PFSK-1 (cell line): ENCODE measurements around the gene RAPSN.

ENCODE experiments used
- FOXP2 ChIP-seq: optimal IDR thresholded peaks from 2 replicates; pipeline ENCODE3; 2011; ENCODE audit warnings: borderline replicate concordance, control low read depth, inconsistent platforms; ENCODE audit not compliant: insufficient read depth; ENCODE audit errors: extremely low read length, extremely low read depth
- POLR2AphosphoS5 ChIP-seq: IDR thresholded peaks from 2 replicates; pipeline ENCODE4 v1.6.1; 2012; ENCODE audit warnings: low read depth, mild to moderate bottlenecking, control low read depth, low read length, moderate library complexity
- SIN3A ChIP-seq: IDR thresholded peaks from 2 replicates; pipeline ENCODE4 v1.6.1; 2012; ENCODE audit warnings: mild to moderate bottlenecking, low read length, moderate library complexity, borderline replicate concordance; ENCODE audit not compliant: insufficient read depth
- TAF1 ChIP-seq: IDR thresholded peaks from 2 replicates; pipeline ENCODE4 v1.6.1; 2012; ENCODE audit warnings: low read length, control low read depth, borderline replicate concordance; ENCODE audit not compliant: insufficient read depth
- TF ChIP-seq, protein P1 (sequence below), 2 experiments: IDR thresholded peaks; 2 replicates each; pipeline versions ENCODE4 v1.6.1 to v1.8.0; 2011 to 2012; ENCODE audit warnings: low read depth in 2 of 2, low read length in 2 of 2, control low read depth in 1 of 2, inconsistent platforms in 1 of 2, mild to moderate bottlenecking in 1 of 2, moderate library complexity in 1 of 2; ENCODE audit not compliant: insufficient read depth in 1 of 2

DNA sequence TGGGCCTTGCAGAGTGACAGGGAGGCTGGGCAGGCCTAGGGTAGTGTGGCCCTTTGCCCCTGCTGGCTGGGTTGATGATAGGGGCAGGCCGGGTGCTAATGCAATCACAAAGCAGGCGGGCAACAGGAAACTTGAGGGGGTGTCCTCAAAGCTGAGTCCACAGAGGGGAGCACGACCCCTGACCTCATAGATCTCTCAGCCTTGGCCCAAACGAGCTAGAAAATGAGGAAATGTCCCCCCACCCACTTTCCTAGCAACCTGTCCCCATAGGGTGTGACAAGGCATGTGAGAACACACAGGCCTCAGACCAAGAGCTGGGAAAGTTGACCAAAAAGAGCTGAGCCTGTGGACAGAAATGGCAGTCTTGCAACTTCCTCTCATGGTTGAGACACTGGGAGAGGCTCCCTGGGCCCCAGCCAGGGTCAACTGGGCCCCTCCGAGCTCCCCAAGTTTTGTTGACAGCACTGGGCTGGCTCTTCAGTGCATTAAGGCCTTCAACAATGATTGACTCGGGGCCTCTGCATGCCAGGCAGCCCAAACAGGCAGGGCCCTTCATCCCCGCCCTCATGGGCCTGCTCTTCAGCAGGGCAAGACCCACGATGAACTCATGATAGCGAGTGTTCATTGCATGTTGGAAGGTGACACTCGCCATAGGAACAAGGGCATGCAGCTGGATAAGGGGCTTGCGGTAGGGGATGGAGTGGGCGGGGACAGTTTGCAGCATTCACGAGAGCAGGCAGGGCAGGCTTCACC, 60.8 kb downstream of the RAPSN start:
- TF ChIP-seq, protein P1, sequence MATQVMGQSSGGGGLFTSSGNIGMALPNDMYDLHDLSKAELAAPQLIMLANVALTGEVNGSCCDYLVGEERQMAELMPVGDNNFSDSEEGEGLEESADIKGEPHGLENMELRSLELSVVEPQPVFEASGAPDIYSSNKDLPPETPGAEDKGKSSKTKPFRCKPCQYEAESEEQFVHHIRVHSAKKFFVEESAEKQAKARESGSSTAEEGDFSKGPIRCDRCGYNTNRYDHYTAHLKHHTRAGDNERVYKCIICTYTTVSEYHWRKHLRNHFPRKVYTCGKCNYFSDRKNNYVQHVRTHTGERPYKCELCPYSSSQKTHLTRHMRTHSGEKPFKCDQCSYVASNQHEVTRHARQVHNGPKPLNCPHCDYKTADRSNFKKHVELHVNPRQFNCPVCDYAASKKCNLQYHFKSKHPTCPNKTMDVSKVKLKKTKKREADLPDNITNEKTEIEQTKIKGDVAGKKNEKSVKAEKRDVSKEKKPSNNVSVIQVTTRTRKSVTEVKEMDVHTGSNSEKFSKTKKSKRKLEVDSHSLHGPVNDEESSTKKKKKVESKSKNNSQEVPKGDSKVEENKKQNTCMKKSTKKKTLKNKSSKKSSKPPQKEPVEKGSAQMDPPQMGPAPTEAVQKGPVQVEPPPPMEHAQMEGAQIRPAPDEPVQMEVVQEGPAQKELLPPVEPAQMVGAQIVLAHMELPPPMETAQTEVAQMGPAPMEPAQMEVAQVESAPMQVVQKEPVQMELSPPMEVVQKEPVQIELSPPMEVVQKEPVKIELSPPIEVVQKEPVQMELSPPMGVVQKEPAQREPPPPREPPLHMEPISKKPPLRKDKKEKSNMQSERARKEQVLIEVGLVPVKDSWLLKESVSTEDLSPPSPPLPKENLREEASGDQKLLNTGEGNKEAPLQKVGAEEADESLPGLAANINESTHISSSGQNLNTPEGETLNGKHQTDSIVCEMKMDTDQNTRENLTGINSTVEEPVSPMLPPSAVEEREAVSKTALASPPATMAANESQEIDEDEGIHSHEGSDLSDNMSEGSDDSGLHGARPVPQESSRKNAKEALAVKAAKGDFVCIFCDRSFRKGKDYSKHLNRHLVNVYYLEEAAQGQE (IDR thresholded peaks at IDR 0.05; ENCODE audit: insufficient read depth in 1 of 2, low read depth in 2 of 2, low read length in 2 of 2) = no peak
- TF ChIP-seq POLR2AphosphoS5 (no peak), TAF1 (no peak), SIN3A (no peak), FOXP2 (no peak)
